HepG2 (cell line): ENCODE results near the gene CEP63. TPM values are rescaled to one million over a fixed set of nuclear protein-coding genes. Genes with fewer than 3 reads are reported as not detected.

Experiments used
- ATAC-seq: fragments of 200-7000 bp; cut with Tn5 transposase; 3 replicates; pipeline ENCODE4 v1.9.1; 2020; ENCODE audit warnings: mild to moderate bottlenecking, moderate library complexity
- BruUV-seq: library from RNA; stranded (reverse); fragments of 400-500 nt; replicated peaks from 2 replicates; lab custom pipeline; 2021; lab: Mats Ljungman, UMichigan
- CTCF ChIA-PET: fragments of 300-600 bp; formaldehyde crosslinking; extraction: SDS; loops from one replicate; lab custom pipeline; 2021; ENCODE audit warnings: low total read pairs, inconsistent platforms, low intra/inter-chr PET ratio; lab: Yijun Ruan, JAX
- POLR2A ChIA-PET: fragments of 350-600 bp; sonication (Branson Sonifier 250); formaldehyde crosslinking; loops from one replicate; lab custom pipeline; 2020; ENCODE audit warnings: antibody characterized with exemption, inconsistent platforms; lab: Yijun Ruan, JAX
- DNase-seq: peaks from one replicate; pipeline ENCODE4 v3.0.0-alpha.2; 2015; ENCODE audit warnings: low spot score
- FAIRE-seq: peaks from 3 replicates; lab custom pipeline; 2011; peaks lifted over from hg19 to GRCh38; lab: Jason Lieb, UNC
- H2AFZ ChIP-seq: one replicate; pipeline ENCODE4 v1.6.1; 2011; ENCODE audit warnings: low read length, inconsistent platforms
- H3K27ac ChIP-seq: fragments of 300-600 bp; 3 replicates; pipeline ENCODE4 v1.8.0; 2011; ENCODE audit warnings: mixed run types, mild to moderate bottlenecking, mixed read lengths, low read length, inconsistent platforms; ENCODE audit not compliant: insufficient read depth; ENCODE audit errors: extremely low read length
- H3K27me3 ChIP-seq, 2 experiments: fragments of 200-600 bp in 1 of 2; 2 replicates in 1 of 2; 3 replicates in 1 of 2; pipeline versions ENCODE4 v1.6.0 to v1.8.0; 2011; ENCODE audit warnings: low read length in 2 of 2, mild to moderate bottlenecking in 2 of 2, moderate library complexity in 2 of 2, inconsistent platforms in 1 of 2; ENCODE audit not compliant: insufficient read depth in 2 of 2, control insufficient read depth in 1 of 2
- H3K36me3 ChIP-seq, 2 experiments: fragments of 200-600 bp in 1 of 2; replicated peaks in 1 of 2; 2 replicates in 1 of 2; 3 replicates in 1 of 2; pipeline versions ENCODE4 v1.5.1 to v1.8.0; 2011; ENCODE audit warnings: low read length in 2 of 2, inconsistent platforms in 1 of 2; ENCODE audit not compliant: insufficient read depth in 2 of 2, control insufficient read depth in 1 of 2
- H3K4me1 ChIP-seq: 2 replicates; pipeline ENCODE4 v1.5.1; 2012; ENCODE audit warnings: low read length, inconsistent platforms; ENCODE audit not compliant: insufficient read depth
- H3K4me2 ChIP-seq: 2 replicates; pipeline ENCODE4 v1.6.0; 2011; ENCODE audit warnings: low read depth, low read length, inconsistent platforms
- H3K4me3 ChIP-seq, 3 experiments: fragments of 200-600 bp in 1 of 3; sonication (generic), shearing (Covaris generic) in 1 of 3; replicated peaks in 1 of 3; 2 replicates each; pipeline ENCODE4 v1.5.1; 2011 to 2016; ENCODE audit warnings: low read length in 3 of 3, inconsistent platforms in 2 of 3, low read depth in 2 of 3, mild to moderate bottlenecking in 2 of 3, control low read depth in 1 of 3, mixed read lengths in 1 of 3; ENCODE audit not compliant: insufficient read depth in 1 of 3
- H3K79me2 ChIP-seq: one replicate; pipeline ENCODE4 v1.6.1; 2011; ENCODE audit warnings: low read length, inconsistent platforms; ENCODE audit not compliant: insufficient read depth
- H3K9ac ChIP-seq: 2 replicates; pipeline ENCODE4 v1.6.0; 2011; ENCODE audit warnings: mild to moderate bottlenecking, low read depth, low read length, inconsistent platforms; ENCODE audit not compliant: insufficient read depth
- H3K9me3 ChIP-seq: 2 replicates; pipeline ENCODE4 v1.5.1; 2012; ENCODE audit warnings: mild to moderate bottlenecking, low read length
- H4K20me1 ChIP-seq: 2 replicates; pipeline ENCODE4 v1.6.0; 2011; ENCODE audit warnings: inconsistent platforms, mild to moderate bottlenecking, low read length, moderate library complexity; ENCODE audit not compliant: insufficient read depth
- GATAD2A ChIP-seq: IDR thresholded peaks from 2 replicates; pipeline ENCODE4 v1.6.1; 2016
- HNRNPK ChIP-seq: fragments of 200-400 bp; formaldehyde crosslinking; IDR thresholded peaks from 2 replicates; pipeline ENCODE4 v1.6.1; 2018; ENCODE audit warnings: low read length, low read depth, moderate library complexity, mild to moderate bottlenecking; ENCODE audit not compliant: poor library complexity, severe bottlenecking
- MNT ChIP-seq: fragments of 450-650 bp; IDR thresholded peaks from 2 replicates; pipeline ENCODE4 v1.6.1; 2016
- PCBP2 ChIP-seq: fragments of 200-400 bp; formaldehyde crosslinking; optimal IDR thresholded peaks from 2 replicates; pipeline ENCODE3; 2018; ENCODE audit warnings: low read length, low read depth; ENCODE audit not compliant: poor library complexity, severe bottlenecking
- PRDM15 ChIP-seq: sonication (generic); formaldehyde crosslinking; IDR thresholded peaks from 2 replicates; pipeline ENCODE4 v1.4.0; 2020; ENCODE audit warnings: missing genetic modification reagents
- SOX6 ChIP-seq, 2 experiments: fragments of 450-650 bp in 1 of 2; sonication (generic) in 1 of 2; formaldehyde crosslinking in 1 of 2; IDR thresholded peaks; 2 replicates each; pipeline versions ENCODE4 v1.4.0 to v1.6.1; 2017 to 2020; ENCODE audit warnings: antibody characterized with exemption in 1 of 2, mild to moderate bottlenecking in 1 of 2, missing genetic modification reagents in 1 of 2
- SP140L ChIP-seq: sonication (generic); formaldehyde crosslinking; IDR thresholded peaks from 2 replicates; pipeline ENCODE4 v1.4.0; 2020; ENCODE audit warnings: missing genetic modification reagents, borderline replicate concordance
- ZBTB37 ChIP-seq: sonication (generic); formaldehyde crosslinking; IDR thresholded peaks from 2 replicates; pipeline ENCODE4 v1.4.0; 2020; ENCODE audit warnings: mild to moderate bottlenecking, missing genetic modification reagents
- WGBS: methylation state at CpG from one replicate; pipeline ENCODE4 v1.1.6; 2017; ENCODE audit warnings: low lambda C conversion rate; 5-methylcytosine and 5-hydroxymethylcytosine counted together
- in situ Hi-C: cut with HindIII; loops from 2 replicates; pipeline ENCODE4 v1.10.0; 2017; ENCODE audit warnings: low pct_unique_long_range_greater_than_20kb; ENCODE audit not compliant: extremely low pct_ligation_motif_present
- intact Hi-C: fragments of 100-400 bp; cut with micrococcal nuclease; formaldehyde crosslinking; loops from one replicate; pipeline ENCODE4 v1.10.0; 2022; ENCODE audit not compliant: unreplicated experiment
- polyA plus RNA-seq, 8 experiments: library from polyadenylated mRNA; depleted of rRNA in 3 of 8; stranded (reverse) in 7 of 8; unstranded in 1 of 8; fragments of >200 nt; fragmentation: Illumina TruSeq in 4 of 8; extraction: Trizol in 4 of 8; gene quantifications; 2 replicates each; pipeline versions ENCODE4 v1.2.1 to v1.2.3, GENCODE V29; 2011 to 2016; ENCODE audit warnings: low read depth in 4 of 8, missing spikeins in 1 of 8, mixed read lengths in 1 of 8; ENCODE audit not compliant: insufficient read depth in 1 of 8
- total RNA-seq, 5 experiments: library from RNA; depleted of rRNA; stranded (reverse); fragments of >200 nt; fragmentation: Illumina TruSeq; extraction: Trizol; gene quantifications; 2 replicates each; pipeline ENCODE4 v1.2.3, GENCODE V29; 2016; ENCODE audit warnings: low read depth in 1 of 5

CEP63 gene
- total and polyA plus RNA-seq, 2 of the 13 experiments (the other 11 are each of a cell fraction or from before 2014, with no cell fraction given): 7.2 to 18.4 TPM

- no peak for TF ChIP-seq ZBTB37
- no peak for TF ChIP-seq SOX6 (IDR thresholded peaks at IDR 0.05)
- TF ChIP-seq SOX6 (CRISPR knock-in tag; IDR thresholded peaks at IDR 0.05): no peak
- no peak for TF ChIP-seq PRDM15
- no peak for TF ChIP-seq PCBP2
These were observed 116.6 kb downstream of the CEP63 start (continued) for GRCh38 chr3:134602440-134602814.

- Histone ChIP-seq H3K4me1 (no peaks in the 10 kb centered on the region), H3K79me2 (no peaks in the 10 kb centered on the region), H3K36me3 (no peaks in the 10 kb centered on the region), H3K4me3 (no peak overlapping the region), H3K27ac (no peak overlapping the region), H2AFZ (no peak overlapping the region), H3K27me3 (peaks cover 3 to 37% of the 10 kb centered on the region in 2 experiments; a peak in 3 of 5 replicates), H3K9ac (no peak overlapping the region), H3K9me3 (no peaks in the 10 kb centered on the region), H4K20me1 (no peaks in the 10 kb centered on the region), H3K4me2 (no peak overlapping the region)
- FAIRE-seq (no peak), ATAC-seq (no peak), DNase-seq (no peak)
- 13% methylated on average over 1 of the region's 4 CpGs for WGBS
- in situ Hi-C loops (loop anchor here (5.0 to 25.0 kb wide), 4 partner anchors 39 to 1284 kb away; no protein-coding TSS in a partner anchor), intact Hi-C loops (loop anchor here (5.0 kb wide), 1 partner anchor 1294 kb away; no protein-coding TSS in a partner anchor)
- no TSS peak for BruUV-seq
- POLR2A ChIA-PET: no interaction called here
- CTCF ChIA-PET: no interaction called here
- TF ChIP-seq HNRNPK (no peak), MNT (peak; percentile 55), GATAD2A (CRISPR knock-in tag) (no peak), SP140L (CRISPR knock-in tag) (no peak)
These were observed 117.6 kb downstream of the CEP63 start for GRCh38 chr3:134603480-134603879.
